Stimulated activated CD8-positive, alpha-beta memory T cell treated with anti-CD3 and anti-CD28 coated beads, Interleukin-7, amount 100 ng/mL, for 4 hours (primary cell): ENCODE measurements around the gene HOXB1.

Source experiments
- DNase-seq, 2 donors: peaks; one replicate each; pipeline ENCODE4 v3.0.0-alpha.2; 2020; ENCODE audit warnings: low read depth in 2 of 2

Gene HOXB1

GRCh38 chr17:48567646-48568354 lies 37.0 kb upstream of the HOXB1 start:
- no peak for DNase-seq

- no peak for DNase-seq
These were observed 36.4 kb upstream of the HOXB1 start for GRCh38 chr17:48567209-48567608.

- DNase-seq = no peak
These were observed 35.9 kb upstream of the HOXB1 start for GRCh38 chr17:48566717-48567116.

- no peak for DNase-seq
These were observed 35.3 kb upstream of the HOXB1 start for GRCh38 chr17:48565925-48566710.

GRCh38 chr17:48565022-48565554 lies 34.3 kb upstream of the HOXB1 start:
- DNase-seq = no peak

- DNase-seq = no peak
These were observed 33.6 kb upstream of the HOXB1 start for GRCh38 chr17:48564188-48565021.

- no peak for DNase-seq
These were observed 33.0 kb upstream of the HOXB1 start for GRCh38 chr17:48563867-48564187.

GRCh38 chr17:48563385-48563838 lies 32.6 kb upstream of the HOXB1 start:
- DNase-seq = no peak

GRCh38 chr17:48562934-48563333 lies 32.1 kb upstream of the HOXB1 start:
- no peak for DNase-seq

GRCh38 chr17:48561884-48562810 lies 31.3 kb upstream of the HOXB1 start:
- DNase-seq = no peak

GRCh38 chr17:48559840-48560817 lies 29.3 kb upstream of the HOXB1 start:
- no peak for DNase-seq

GRCh38 chr17:48559122-48559839 lies 28.5 kb upstream of the HOXB1 start:
- no peak for DNase-seq

GRCh38 chr17:48558831-48559121 lies 28.0 kb upstream of the HOXB1 start:
- no peak for DNase-seq

GRCh38 chr17:48558057-48558830 lies 27.4 kb upstream of the HOXB1 start:
- no peak for DNase-seq

- no peak for DNase-seq
These were observed 26.0 kb upstream of the HOXB1 start for GRCh38 chr17:48556576-48557401.

GRCh38 chr17:48556229-48556575 lies 25.4 kb upstream of the HOXB1 start:
- DNase-seq = no peak

- DNase-seq = no peak
These were observed 24.7 kb upstream of the HOXB1 start for GRCh38 chr17:48555258-48556228.
